Neural progenitor cell (in vitro differentiated cells): Measurements from ENCODE around the gene PWWP2B. TPM values are rescaled to one million over a fixed set of nuclear protein-coding genes. Genes with fewer than 3 reads are reported as not detected.
"Not testable (repeated sequence)": the region's sequence is repeated elsewhere in the genome, so short reads cannot be mapped to it uniquely, and the experiment has no call there.

Source experiments
- DNase-seq: peaks from one replicate; pipeline ENCODE4 v3.0.0-alpha.2; 2016; ENCODE audit warnings: low spot score
- H2AFZ ChIP-seq: fragments of 200-600 bp; sonication (generic); replicated peaks from 2 replicates; pipeline ENCODE4 v1.6.1; 2016; ENCODE audit warnings: antibody characterized with exemption
- H3F3A ChIP-seq: fragments of 200-600 bp; sonication (generic); 2 replicates; pipeline ENCODE4 v1.6.1; 2016; ENCODE audit warnings: antibody characterized with exemption, low read depth
- H3K27ac ChIP-seq: fragments of 200-600 bp; sonication (generic); 2 replicates; pipeline ENCODE4 v1.5.1; 2016; ENCODE audit warnings: mild to moderate bottlenecking
- H3K27me3 ChIP-seq: fragments of 200-600 bp; sonication (generic); 2 replicates; pipeline ENCODE4 v1.6.1; 2016; ENCODE audit warnings: mild to moderate bottlenecking, moderate library complexity
- H3K36me3 ChIP-seq: fragments of 200-600 bp; sonication (generic); 2 replicates; pipeline ENCODE4 v1.5.1; 2016
- H3K4me1 ChIP-seq: fragments of 200-600 bp; sonication (generic); 2 replicates; pipeline ENCODE4 v1.6.1; 2016; ENCODE audit warnings: mixed run types
- H3K4me2 ChIP-seq: fragments of 200-600 bp; sonication (generic); 2 replicates; pipeline ENCODE4 v1.6.1; 2016
- H3K4me3 ChIP-seq: fragments of 200-600 bp; sonication (generic); 2 replicates; pipeline ENCODE4 v1.5.1; 2016
- H3K79me2 ChIP-seq: fragments of 200-600 bp; sonication (generic); 2 replicates; pipeline ENCODE4 v1.6.1; 2016; ENCODE audit warnings: low read depth
- H3K9ac ChIP-seq: fragments of 200-600 bp; sonication (generic); 2 replicates; pipeline ENCODE4 v1.6.1; 2016
- H3K9me3 ChIP-seq: fragments of 200-600 bp; sonication (generic); 2 replicates; pipeline ENCODE4 v1.5.1; 2016; ENCODE audit warnings: low read depth
- H4K20me1 ChIP-seq: fragments of 200-600 bp; sonication (generic); 2 replicates; pipeline ENCODE4 v1.6.1; 2016; ENCODE audit warnings: low read depth
- H3K27ac Mint-ChIP-seq: 3 replicates; pipeline ENCODE4 v1.8.0; 2021; ENCODE audit warnings: mixed read lengths
- H3K27me3 Mint-ChIP-seq: 2 replicates; pipeline ENCODE4 v1.8.0; 2022; ENCODE audit warnings: low read depth, mild to moderate bottlenecking, inconsistent platforms, moderate library complexity, mixed read lengths; ENCODE audit not compliant: insufficient read depth
- H3K36me3 Mint-ChIP-seq: 3 replicates; pipeline ENCODE4 v1.8.0; 2021; ENCODE audit warnings: mixed read lengths
- H3K4me1 Mint-ChIP-seq: 3 replicates; pipeline ENCODE4 v1.8.0; 2021; ENCODE audit warnings: mixed read lengths
- H3K4me3 Mint-ChIP-seq: 3 replicates; pipeline ENCODE4 v1.8.0; 2021; ENCODE audit warnings: mild to moderate bottlenecking, moderate library complexity, mixed read lengths
- H3K9me3 Mint-ChIP-seq: 3 replicates; pipeline ENCODE4 v1.8.0; 2020; ENCODE audit warnings: mixed read lengths
- EZH2 ChIP-seq: fragments of 200-600 bp; sonication (generic); IDR thresholded peaks from 2 replicates; pipeline ENCODE4 v1.6.1; 2017; ENCODE audit warnings: antibody characterized with exemption, mild to moderate bottlenecking, moderate library complexity
- EZH2phosphoT487 ChIP-seq: fragments of 200-600 bp; sonication (generic); IDR thresholded peaks from 2 replicates; pipeline ENCODE4 v1.6.1; 2017; ENCODE audit warnings: antibody characterized with exemption
- total RNA-seq: library from RNA; depleted of rRNA; stranded (reverse); fragments of >200 nt; gene quantifications from 2 replicates; pipeline ENCODE4 v1.2.3, GENCODE V29; 2015; ENCODE audit warnings: low replicate concordance
- TF ChIP-seq, protein P1 (sequence below): fragments of 200-600 bp; sonication (generic); IDR thresholded peaks from 2 replicates; pipeline ENCODE4 v1.5.1; 2017; ENCODE audit warnings: antibody characterized with exemption, mild to moderate bottlenecking

Gene PWWP2B
- total RNA-seq, 1 donor from 2014 or later: 0.34 TPM

DNA sequence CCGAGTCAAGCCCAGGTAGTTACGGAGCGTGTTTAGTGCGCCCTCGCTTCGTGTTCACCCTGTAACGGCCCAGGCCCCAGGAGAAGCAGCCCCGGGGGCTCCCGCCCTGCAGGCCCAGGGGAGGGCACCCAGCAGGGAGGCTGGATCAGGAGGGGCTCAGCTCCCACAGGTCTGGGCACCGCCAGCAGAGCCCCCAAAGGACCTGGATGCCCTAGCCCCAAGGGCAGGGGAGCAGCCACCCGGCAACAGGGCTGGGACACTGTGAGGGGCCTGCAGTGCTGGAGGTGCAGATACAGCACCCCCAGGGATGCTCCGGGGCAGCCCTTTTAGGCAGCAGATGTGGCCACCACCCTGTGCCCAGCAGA lies 35.2 kb downstream of the PWWP2B start:
- no peak for DNase-seq
- H3K79me2 ChIP-seq: no peaks in the 10 kb centered on the region
- peaks cover 14% of the 10 kb centered on the region for H3F3A ChIP-seq
- no peaks in the 10 kb centered on the region for H3K36me3 ChIP-seq
- no peak overlapping the region for H2AFZ ChIP-seq
- Mint-ChIP-seq H3K27me3 (peaks cover 9% of the 10 kb centered on the region), H3K9me3 (no peaks in the 10 kb centered on the region), H3K4me1 (peaks cover 7% of the 10 kb centered on the region), H3K36me3 (no peaks in the 10 kb centered on the region), H3K4me3 (no peak overlapping the region), H3K27ac (no peak overlapping the region)
- no peak overlapping the region for H3K4me2 ChIP-seq
- H3K4me1 ChIP-seq: peaks cover 10% of the 10 kb centered on the region
- no peak overlapping the region for H3K4me3 ChIP-seq
- no peaks in the 10 kb centered on the region for H4K20me1 ChIP-seq
- no peaks in the 10 kb centered on the region for H3K27me3 ChIP-seq
- no peaks in the 10 kb centered on the region for H3K9me3 ChIP-seq
- H3K9ac ChIP-seq: no peak overlapping the region
- no peak overlapping the region for H3K27ac ChIP-seq
- TF ChIP-seq EZH2phosphoT487: no peak
- TF ChIP-seq EZH2: no peak
- TF ChIP-seq, protein P1, sequence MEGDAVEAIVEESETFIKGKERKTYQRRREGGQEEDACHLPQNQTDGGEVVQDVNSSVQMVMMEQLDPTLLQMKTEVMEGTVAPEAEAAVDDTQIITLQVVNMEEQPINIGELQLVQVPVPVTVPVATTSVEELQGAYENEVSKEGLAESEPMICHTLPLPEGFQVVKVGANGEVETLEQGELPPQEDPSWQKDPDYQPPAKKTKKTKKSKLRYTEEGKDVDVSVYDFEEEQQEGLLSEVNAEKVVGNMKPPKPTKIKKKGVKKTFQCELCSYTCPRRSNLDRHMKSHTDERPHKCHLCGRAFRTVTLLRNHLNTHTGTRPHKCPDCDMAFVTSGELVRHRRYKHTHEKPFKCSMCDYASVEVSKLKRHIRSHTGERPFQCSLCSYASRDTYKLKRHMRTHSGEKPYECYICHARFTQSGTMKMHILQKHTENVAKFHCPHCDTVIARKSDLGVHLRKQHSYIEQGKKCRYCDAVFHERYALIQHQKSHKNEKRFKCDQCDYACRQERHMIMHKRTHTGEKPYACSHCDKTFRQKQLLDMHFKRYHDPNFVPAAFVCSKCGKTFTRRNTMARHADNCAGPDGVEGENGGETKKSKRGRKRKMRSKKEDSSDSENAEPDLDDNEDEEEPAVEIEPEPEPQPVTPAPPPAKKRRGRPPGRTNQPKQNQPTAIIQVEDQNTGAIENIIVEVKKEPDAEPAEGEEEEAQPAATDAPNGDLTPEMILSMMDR: no peak

DNA sequence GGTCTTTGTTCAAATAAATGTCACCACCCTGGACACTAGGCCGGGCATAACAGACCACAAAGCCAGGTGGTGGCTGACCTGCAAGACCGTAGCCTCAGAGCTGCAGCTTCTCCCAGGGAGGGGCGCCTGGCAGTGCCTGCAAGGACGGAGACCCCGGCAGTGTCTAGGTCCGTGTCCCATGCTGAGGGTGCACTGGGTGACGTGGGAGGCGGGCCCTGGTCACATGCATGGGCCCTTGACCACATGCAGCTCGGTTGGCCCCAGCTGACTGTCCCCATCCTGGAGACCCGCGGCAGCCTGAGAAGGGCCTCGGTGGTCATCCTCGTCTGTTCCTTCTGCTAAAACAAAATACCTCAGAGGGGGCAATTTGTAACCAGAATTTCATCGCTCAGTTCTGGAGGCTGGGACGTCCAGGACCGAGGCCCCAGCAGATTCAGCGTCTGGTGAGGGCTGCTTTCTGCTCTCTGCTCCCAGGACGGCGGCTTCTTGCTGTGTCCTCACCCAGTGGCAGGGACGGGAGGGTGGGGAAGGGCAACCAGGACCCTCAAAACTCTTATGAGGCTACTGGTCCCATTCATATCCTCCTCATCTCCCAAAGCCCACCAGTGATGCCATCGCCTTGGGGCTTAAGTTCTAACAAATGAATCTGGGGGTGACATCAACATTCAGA lies 36.8 kb downstream of the PWWP2B start:
- no peak overlapping the region for H2AFZ ChIP-seq
- Mint-ChIP-seq H3K9me3 (no peaks in the 10 kb centered on the region), H3K27me3 (peaks cover 9% of the 10 kb centered on the region), H3K4me3 (no peak overlapping the region), H3K36me3 (no peaks in the 10 kb centered on the region), H3K4me1 (peaks cover 7% of the 10 kb centered on the region), H3K27ac (no peak overlapping the region)
- H3K4me1 ChIP-seq: peaks cover 10% of the 10 kb centered on the region
- no peaks in the 10 kb centered on the region for H3K79me2 ChIP-seq
- no peak for DNase-seq
- H3K36me3 ChIP-seq: no peaks in the 10 kb centered on the region
- no peaks in the 10 kb centered on the region for H3K9me3 ChIP-seq
- no peak overlapping the region for H3K4me2 ChIP-seq
- H3K9ac ChIP-seq: no peak overlapping the region
- no peak overlapping the region for H3K27ac ChIP-seq
- H3F3A ChIP-seq: peaks cover 14% of the 10 kb centered on the region
- TF ChIP-seq, protein P1: no peak
- no peak for TF ChIP-seq EZH2
- TF ChIP-seq EZH2phosphoT487: no peak
- H3K4me3 ChIP-seq: no peak overlapping the region
- H3K27me3 ChIP-seq: no peaks in the 10 kb centered on the region
- no peaks in the 10 kb centered on the region for H4K20me1 ChIP-seq

DNA sequence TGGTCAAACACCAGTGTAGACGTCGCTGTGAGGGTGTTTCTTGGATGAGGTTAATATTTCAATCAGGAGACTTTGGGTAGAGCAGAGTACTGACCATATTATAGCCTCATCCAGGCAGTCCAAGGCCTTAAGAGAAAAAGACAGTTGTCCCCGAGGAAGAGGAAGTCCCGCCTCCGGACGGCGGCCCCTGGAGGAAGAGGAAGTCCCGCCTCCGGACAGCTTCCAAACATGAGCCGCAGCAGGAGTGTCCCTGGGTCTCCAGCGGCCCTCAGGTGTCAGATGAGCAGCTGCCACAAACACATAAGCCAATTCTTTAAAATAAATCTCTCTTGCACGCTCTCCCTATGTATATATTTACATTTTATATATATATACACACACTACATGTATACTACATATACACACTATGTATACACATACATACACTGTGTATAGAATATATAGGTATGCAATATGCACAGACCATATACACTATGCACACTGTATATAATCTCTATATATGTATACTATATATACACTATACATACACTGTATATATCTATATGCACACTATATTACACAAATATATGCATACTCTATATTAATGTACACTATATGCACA lies 37.5 kb downstream of the PWWP2B start:
- no peak for TF ChIP-seq EZH2
- TF ChIP-seq, protein P1: no peak
- no peak for TF ChIP-seq EZH2phosphoT487
- no peak for DNase-seq
- Histone ChIP-seq H2AFZ (no peak overlapping the region), H3K4me3 (no peak overlapping the region), H3K4me2 (no peak overlapping the region), H3K4me1 (peaks cover 9% of the 10 kb centered on the region), H4K20me1 (no peaks in the 10 kb centered on the region), H3K27ac (no peak overlapping the region), H3K9me3 (no peaks in the 10 kb centered on the region), H3K36me3 (no peaks in the 10 kb centered on the region), H3K27me3 (no peaks in the 10 kb centered on the region), H3K79me2 (no peaks in the 10 kb centered on the region), H3F3A (peaks cover 14% of the 10 kb centered on the region), H3K9ac (no peak overlapping the region)
- H3K4me1 Mint-ChIP-seq: peaks cover 7% of the 10 kb centered on the region
- H3K9me3 Mint-ChIP-seq: peaks cover under 1% of the 10 kb centered on the region
- H3K27ac Mint-ChIP-seq: no peak overlapping the region
- H3K36me3 Mint-ChIP-seq: no peaks in the 10 kb centered on the region
- H3K4me3 Mint-ChIP-seq: no peak overlapping the region
- H3K27me3 Mint-ChIP-seq: peaks cover 9% of the 10 kb centered on the region

DNA sequence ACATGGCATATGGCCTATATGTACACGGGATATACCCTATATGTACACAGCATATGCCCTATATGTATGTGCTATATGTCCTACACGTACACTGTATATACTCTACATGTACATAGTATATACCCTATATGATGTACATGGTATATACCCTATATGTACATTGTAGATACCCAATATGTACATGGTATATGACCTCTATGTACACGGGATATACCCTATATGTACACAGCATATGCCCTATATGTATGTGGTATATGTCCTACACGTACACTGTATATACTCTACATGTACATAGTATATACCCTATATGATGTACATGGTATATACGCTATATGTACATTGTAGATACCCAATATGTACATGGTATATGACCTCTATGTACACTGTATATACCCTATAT lies 38.3 kb downstream of the PWWP2B start:
- H3K79me2 ChIP-seq, H3K4me2 ChIP-seq, H3K4me1 ChIP-seq, H3K4me1 Mint-ChIP-seq, H3K9me3 Mint-ChIP-seq, DNase-seq, H3K9ac ChIP-seq, H3K4me3 Mint-ChIP-seq, H3K27me3 Mint-ChIP-seq, H2AFZ ChIP-seq, H3K9me3 ChIP-seq, H3K36me3 Mint-ChIP-seq, H3K27ac ChIP-seq, H3K36me3 ChIP-seq, H3K27ac Mint-ChIP-seq, H3K4me3 ChIP-seq, H3K27me3 ChIP-seq, H4K20me1 ChIP-seq: not testable (repeated sequence)
- H3F3A ChIP-seq: peaks cover 14% of the 10 kb centered on the region

DNA sequence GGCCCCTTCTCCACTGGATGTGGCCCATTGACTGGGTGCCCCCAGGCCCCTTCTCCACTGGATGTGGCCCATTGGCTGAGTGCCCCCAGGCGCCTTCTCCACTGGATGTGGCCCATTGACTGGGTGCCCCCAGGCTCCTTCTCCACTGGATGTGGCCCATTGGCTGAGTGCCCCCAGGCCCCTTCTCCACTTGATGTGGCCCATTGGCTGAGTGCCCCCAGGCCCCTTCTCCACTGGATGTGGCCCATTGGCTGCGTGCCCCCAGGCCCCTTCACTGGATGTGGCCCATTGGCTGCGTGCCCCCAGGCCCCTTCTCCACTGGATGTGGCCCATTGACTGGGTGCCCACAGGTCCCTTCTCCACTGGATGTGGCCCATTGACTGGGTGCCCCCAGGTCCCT lies 39.1 kb downstream of the PWWP2B start:
- not testable (repeated sequence) for H3K27me3 Mint-ChIP-seq, H3K27ac Mint-ChIP-seq, H3K4me3 Mint-ChIP-seq, H3K4me1 ChIP-seq, H2AFZ ChIP-seq, H4K20me1 ChIP-seq, H3K4me3 ChIP-seq, H3K36me3 Mint-ChIP-seq, H3K4me2 ChIP-seq, H3K9me3 Mint-ChIP-seq, H3K9me3 ChIP-seq, H3K27ac ChIP-seq, H3K9ac ChIP-seq, H3K27me3 ChIP-seq, H3K79me2 ChIP-seq, DNase-seq, H3K36me3 ChIP-seq, H3K4me1 Mint-ChIP-seq
- H3F3A ChIP-seq: peaks cover 14% of the 10 kb centered on the region
